Ammon's horn (tissue), 1 donor: ENCODE measurements around the gene MAP2K2.
"Not testable (repeated sequence)": the region's sequence is repeated elsewhere in the genome, so short reads cannot be mapped to it uniquely, and the experiment has no call there.

Source experiments
- DNase-seq: peaks from one replicate; pipeline ENCODE4 v3.0.0-alpha.2; 2016; ENCODE audit warnings: low spot score

Gene MAP2K2

GRCh38 chr19:4130744-4131438 lies 7.0 kb upstream of the MAP2K2 start:
- no peak for DNase-seq

DNA sequence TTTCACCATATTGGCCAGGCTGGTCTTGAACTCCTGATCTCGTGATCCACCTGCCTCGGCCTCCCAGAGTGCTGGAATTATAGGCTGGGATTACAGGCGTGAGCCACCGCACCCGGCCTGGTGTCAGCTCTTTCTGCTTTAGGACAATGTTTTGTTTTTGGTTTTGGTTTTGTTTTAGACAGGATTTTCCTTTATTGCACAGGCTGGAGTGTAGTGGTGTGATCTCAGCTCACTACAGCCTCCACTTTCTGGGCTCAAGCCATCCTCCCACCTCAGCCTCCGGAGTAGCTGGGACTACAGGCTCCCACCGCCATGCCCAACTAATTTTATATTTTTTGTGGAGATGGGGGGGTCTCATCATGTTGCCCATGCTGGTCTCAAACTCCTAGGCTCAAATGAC lies 5.1 kb upstream of the MAP2K2 start:
- not testable (repeated sequence) for DNase-seq

DNA sequence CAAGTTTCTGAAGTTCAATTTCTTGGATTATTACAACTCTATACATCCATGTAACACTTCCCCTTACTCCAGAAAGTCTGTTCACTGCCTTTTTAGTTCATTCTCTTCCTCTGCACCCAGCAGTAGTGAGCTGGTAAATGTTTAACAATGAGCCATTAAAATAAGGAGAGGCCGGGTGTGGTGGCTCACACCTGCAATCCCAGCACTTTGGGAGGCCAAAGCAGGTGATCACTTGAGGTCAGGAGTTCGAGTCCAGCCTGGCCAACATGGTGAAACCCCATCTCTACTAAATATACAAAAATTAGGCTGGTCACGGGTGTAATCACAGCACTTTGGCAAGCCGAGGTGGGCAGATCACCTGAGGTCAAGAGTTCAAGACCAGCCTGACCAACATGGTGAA lies 3.4 kb upstream of the MAP2K2 start:
- DNase-seq, result not testable (repeated sequence)

- no peak for DNase-seq
These were observed 716 bp upstream of the MAP2K2 start for GRCh38 chr19:4124638-4125037.

DNA sequence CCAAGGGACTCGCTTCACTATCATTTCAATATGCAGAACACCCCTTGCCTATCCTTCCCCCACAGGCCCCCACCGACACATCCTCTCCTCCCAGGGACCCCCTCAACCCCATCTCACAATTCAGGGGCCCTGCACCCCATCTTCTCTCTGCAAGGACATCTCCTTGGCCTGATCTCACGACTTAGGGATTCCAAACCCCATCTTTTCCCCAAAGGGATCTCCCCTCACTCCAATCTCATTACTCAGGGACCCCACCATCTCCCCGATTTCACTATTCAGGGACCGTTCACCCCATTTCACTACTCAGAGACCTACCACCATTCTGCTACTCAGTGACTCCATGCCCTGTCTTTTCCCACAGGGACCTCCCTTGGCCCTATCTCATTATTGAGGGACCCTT lies 1.4 kb downstream of the MAP2K2 start:
- DNase-seq, result no peak

- no peak for DNase-seq
These were observed 2.1 kb downstream of the MAP2K2 start for GRCh38 chr19:4121815-4122214.

DNA sequence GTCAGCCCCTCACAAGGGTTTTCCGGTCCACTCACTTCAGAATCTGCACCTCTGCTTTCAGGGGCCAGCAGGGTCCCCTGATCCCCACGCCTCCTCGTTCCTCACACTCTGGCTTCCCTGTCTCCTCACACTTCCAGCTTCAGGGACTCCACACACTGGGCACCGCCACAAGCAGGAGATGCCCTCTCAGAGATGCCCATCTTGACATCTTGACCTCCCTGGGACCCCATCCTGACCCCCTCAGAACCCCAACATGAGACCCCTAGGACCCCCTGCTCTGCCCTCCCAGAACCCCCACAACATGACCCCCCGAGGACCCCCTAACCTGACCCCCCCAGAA lies 2.7 kb downstream of the MAP2K2 start:
- no peak for DNase-seq

DNA sequence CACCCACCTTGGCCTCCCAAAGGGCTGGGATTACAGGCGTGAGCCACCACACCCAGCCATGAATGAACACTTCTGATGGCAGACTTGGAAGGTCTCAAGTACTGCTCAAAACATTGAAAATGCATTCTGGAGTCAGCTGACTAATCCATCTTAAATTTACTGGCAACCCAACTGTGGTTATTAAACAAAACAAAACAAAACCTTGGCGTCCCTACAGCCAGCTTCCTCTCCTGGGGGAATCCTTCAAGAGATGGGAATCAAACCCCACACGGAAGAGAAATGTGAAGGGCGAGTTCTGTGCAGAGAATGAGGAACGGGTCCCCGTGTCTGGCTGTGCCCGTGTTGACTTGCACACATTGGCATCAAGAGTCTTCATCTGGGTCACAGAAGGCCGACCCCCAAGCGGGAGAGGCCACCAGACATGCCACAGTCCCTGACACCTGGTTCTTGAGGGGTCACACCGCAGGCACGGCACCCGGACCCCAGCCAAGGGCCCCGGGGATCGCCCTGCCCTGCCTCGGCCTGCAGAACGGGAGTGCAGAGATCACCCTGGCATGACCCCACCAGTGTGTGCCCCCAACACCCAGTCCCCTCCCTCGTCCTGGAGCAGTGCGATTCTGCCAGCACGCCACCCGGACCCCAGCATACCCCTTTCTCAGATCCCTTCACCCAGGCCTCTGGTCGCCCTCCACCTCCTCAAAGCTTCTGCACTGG lies 3.2 kb downstream of the MAP2K2 start:
- DNase-seq, result no peak

- DNase-seq, result no peak
These were observed 4.2 kb downstream of the MAP2K2 start for GRCh38 chr19:4119763-4120162.

DNA sequence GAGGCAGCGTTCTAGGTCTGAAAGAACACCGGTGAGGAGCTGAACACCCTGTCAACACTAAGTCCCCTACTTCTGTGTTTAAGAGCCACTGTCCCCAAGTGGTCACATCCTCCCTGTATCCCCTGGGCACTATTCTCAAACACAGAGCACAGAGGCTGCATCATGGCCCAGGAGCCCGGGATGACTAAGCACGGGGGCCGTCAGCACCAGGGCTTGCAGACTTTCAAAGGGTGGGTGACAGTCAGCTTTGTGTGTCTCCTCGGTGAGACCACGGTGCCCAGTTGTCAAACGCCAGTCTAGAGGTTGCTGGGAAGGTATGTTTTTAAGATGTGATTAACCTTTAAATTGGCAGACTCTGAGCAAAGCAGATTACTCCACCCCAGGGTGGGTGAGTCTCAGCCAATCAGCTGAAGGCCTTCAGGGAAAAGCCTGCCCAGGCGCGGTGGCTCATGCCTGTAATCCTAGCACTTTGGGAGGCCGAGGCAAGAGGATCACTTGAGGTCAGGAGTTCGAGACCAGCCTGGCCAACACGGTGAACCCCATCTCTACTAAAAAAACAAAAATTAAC lies 8.0 kb downstream of the MAP2K2 start:
- no peak for DNase-seq

DNA sequence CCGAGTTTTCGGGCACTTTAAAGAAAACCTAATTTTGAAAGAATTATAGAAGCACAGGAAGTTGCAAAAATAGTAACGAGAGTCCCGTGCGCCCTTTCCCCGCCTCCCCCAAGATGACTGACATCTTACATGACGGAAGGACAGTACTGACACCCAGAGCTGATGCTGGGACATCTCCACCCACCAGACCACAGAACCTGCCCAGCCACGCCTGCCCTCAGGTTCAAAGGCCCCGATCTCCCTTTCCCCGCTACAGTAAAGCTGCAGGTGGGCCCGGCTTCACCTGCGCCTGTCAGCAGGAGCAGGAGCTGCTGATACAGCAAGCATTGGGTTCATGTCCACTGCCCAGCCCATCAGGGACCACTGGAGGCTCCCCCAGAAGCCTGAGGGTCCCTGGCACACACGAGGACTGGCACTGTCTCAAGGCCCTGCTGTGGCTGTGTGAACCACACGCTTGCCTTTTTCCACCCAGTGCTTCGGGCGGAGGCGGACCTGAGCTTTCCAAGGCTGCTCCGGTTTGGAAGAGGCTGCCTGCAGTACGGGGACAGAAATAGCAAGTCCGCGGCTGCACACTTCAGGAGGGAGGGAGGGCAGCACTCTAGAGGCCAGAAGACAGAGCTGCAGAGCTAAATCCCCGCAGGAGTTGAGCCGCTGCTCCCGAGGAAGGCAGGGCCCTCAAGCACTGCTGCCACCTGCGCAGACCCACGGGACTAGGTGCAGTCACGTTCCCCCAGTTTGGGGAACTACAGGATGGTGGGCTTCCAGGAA lies 8.7 kb downstream of the MAP2K2 start:
- peak; percentile 47 for DNase-seq

DNA sequence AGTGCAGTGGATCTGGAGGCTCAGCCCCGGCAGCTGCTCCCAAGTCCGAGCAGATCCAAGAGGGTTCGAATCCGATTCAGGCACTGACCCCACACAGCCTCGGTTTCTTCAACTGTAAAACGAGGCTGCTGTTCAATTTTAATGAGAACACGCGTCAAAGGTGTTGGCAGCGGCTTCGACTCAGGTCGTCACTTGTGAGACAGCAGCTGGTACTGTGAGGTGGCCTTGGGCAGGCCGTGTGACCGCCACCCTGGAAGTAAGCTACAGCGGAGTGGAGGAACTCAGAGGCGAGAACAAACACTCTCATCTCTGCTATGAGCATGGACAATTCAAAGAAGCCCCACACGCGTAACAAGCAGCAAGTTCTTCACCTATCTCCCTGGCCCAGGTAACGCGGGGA lies 9.7 kb downstream of the MAP2K2 start:
- no peak for DNase-seq

DNA sequence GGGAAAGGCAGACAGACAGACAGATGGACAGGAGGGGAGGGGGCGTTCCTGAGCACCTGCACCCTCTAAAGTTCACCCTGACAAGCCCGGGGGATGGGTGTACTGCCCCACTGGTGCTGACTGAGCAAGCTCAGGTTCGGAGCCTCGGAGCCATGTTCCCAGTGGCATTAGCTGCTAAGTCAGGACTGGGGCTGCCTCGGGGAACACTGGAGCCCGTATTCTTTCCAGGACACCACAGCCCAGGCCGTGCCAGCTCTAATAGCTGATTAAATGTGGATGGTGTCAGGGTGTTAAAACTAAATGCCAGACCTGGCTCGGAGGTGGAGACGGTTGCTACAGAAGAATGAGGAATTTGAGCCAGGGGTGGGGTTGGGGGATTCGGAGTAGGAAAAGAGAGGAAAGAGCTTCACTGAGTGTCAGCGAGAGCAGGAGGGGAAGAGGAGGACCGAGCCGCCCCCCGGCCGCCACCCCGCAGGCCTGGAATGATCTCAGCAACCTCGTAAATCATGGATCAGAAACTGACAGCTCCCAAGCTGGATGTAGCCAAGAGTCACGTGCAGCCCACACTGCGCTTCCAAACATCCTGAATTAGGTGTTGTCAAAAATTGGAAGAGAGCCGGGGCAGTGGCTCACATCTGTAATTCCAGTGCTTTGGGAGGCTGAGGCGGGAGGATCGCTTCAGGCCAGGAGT lies 10.4 kb downstream of the MAP2K2 start:
- DNase-seq, result no peak

- no peak for DNase-seq
These were observed 11.6 kb downstream of the MAP2K2 start for GRCh38 chr19:4112367-4112766.

DNA sequence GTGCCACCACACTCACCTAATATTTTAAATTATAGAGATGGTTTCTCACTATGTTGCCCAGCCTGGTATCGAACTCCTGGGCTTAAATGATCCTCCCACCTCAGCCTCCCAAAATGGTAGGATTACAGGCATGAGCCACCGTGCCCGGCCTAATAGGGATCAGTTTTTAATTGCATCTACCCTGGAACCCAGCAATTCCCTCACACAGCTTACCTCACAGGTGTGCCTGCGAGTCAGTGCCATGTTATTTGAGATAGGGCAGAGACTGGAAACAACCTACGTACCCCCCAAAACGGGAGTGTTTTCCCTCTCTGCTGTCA lies 14.3 kb downstream of the MAP2K2 start:
- DNase-seq, result no peak

DNA sequence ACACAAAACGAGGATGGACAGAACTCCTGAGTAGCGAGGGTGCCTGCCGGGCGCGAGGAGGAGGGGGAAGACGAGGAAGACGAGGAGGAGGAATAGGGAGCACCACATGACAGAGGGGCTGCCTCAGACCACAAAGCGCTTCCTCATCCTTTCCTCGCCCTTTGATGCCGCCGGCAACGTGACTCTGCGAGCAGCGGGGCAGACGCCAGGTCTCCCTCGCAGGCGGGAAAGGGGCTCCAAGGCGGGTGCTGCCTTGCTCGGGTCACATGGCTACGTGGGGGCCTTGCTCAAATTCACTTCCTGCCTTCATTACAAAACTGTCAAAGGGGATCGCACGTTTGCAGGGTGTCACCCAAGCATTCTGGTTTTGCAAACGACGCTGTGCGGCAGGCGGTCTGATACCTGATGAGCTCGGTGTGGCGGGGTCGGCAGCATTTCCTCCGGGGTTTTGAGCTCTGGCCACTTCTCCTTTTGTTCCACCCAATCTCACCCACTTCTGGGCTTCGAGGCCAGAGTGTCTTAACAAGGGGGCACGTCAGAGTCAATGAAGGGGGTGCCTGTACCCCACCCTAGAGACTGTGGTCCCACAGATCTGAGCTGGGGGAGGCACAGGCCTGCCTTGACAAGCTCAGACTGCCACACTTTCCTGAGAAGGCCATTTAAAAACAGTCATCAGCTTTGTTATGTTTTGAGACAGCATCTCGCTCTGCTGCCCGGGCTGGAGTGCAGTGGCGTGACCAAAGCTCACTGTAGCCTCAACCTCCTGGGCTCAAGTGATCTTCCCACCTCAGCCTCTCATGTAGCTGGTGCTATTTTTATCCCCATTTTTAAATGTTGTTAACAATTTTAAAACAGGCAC lies 14.9 kb downstream of the MAP2K2 start:
- no peak for DNase-seq

DNA sequence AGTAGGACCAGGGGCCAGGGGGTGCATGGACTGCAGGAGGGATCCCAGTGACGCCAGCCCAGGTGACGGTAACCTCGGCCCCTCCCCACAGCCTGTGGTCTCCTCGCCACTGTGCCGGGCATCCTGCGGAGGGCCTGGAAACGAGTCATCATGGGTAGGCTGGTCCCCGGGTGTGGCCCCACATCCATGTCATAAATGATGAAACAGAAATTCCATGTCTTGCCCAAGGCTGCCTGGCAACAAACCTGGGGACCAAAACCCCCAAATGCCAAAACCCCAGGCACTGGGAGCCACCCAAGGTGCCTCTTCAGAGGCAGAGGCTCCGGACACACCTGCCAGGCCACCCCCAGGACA lies 20.9 kb downstream of the MAP2K2 start:
- DNase-seq, result no peak

DNA sequence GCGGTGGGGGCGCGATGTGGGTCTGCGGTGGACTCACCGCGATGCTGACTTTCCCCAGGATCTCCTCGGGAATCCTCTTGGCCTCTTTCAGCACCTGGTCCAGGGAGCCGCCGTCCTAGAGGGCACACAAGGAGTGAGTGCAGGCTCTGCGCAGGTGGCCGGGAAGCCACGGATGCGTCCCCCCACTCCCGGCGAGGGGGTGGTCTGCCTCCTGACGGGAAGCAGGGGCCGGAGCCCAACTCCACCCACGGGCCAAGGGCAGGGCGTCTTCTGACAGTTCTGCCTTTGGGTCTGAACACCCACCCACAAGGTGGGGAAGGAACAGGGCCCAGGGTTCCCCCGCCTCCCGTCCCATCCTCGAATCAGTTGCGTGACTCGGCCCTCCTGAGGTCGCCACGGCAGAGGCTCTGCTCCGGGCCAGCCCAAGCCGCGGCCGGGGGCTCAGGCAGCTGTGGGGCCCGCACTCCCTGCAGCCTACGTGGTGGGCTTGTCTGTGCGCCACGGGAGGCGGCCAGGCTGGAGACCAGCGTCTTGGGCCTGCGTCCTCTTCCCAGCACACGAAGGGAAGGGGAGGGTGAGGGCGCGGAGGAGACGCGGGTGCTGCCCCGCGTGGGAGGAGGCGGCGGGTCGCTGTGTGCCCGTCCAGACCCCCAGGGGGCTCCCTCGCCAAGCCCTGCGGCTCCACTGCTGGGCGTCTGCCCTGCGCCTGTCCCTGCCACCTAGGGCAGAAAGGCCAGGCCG lies 21.4 kb downstream of the MAP2K2 start:
- no peak for DNase-seq

DNA sequence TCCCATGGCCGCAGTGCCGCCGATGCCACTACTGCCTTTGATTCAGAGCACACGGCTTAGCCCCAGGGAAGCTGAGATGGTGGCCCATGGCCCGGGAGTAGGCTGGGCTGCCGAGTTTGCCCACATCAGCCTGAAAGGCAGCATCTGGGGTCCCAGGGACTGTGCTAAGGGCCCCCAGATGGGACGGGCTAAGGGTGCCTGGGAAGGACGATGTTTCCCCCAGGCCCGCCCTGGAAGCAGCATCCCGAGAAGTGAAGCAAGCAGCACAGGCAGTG lies 22.5 kb downstream of the MAP2K2 start:
- DNase-seq, result no peak

DNA sequence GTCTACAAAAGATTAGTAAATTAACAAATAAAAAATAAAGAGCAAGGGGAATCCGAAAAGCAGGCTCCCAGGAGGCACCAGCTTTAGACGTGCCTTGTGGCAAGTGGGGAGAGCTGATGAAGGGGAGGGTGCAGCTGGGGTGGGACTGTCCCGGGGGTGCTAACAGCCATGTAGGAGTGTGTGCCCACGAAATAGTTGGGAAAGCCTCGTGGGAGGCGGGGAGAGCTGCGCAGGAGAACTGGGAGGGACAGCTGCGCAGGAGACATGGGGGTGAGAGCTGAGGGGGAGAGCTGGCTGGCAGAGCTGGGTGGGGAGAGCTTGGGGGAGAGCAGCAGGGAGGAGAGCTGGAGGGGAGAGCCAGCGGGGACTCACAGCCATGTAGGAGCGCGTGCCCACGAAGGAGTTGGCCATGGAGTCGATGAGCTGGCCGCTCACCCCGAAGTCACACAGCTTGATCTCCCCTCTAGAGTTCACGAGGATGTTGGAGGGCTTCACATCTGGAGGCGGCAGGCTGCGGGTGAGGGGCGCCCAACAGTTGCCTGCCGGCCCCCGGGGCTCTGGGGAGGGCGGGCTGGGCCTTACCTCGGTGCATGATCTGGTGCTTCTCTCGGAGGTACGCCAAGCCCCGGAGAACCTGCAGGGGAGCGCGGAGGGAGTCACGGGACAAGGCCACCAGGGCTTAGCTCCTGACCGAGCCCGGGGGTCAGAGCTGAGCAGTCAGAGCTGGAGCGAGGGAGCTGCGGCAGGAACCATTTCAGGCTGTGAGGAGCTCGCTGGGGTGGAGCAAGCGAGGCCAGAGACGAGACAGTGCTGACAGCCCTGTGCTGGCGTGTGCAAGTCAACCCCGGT lies 23.1 kb downstream of the MAP2K2 start:
- no peak for DNase-seq
